GM23248 (cell line): ENCODE data around the gene C2CD5.

ENCODE experiments used
- EZH2 ChIP-seq: fragments of 200-600 bp; sonication (generic); IDR thresholded peaks from 2 replicates; pipeline ENCODE4 v1.6.1; 2018; ENCODE audit warnings: antibody characterized with exemption, mild to moderate bottlenecking; ENCODE audit not compliant: insufficient read depth, poor library complexity, severe bottlenecking
- EZH2phosphoT487 ChIP-seq: fragments of 200-600 bp; sonication (generic); IDR thresholded peaks from 2 replicates; pipeline ENCODE4 v1.6.1; 2018; ENCODE audit warnings: antibody characterized with exemption, moderate library complexity, mild to moderate bottlenecking, low read depth; ENCODE audit not compliant: insufficient read depth

GRCh38 chr12:22499445-22499844 lies 44.9 kb downstream of the C2CD5 start:
- no peak for TF ChIP-seq EZH2phosphoT487
- TF ChIP-seq EZH2 = no peak
